ENCODE results near the gene GGA3. TPM values are rescaled to one million over a fixed set of nuclear protein-coding genes. Genes with fewer than 3 reads are reported as not detected.
"Not testable (repeated sequence)": the region's sequence is repeated elsewhere in the genome, so short reads cannot be mapped to it uniquely, and the experiment has no call there.

The GGA3 gene
- total RNA-seq, 1 experiment from 2014 or later, result 30.8 TPM

DNA sequence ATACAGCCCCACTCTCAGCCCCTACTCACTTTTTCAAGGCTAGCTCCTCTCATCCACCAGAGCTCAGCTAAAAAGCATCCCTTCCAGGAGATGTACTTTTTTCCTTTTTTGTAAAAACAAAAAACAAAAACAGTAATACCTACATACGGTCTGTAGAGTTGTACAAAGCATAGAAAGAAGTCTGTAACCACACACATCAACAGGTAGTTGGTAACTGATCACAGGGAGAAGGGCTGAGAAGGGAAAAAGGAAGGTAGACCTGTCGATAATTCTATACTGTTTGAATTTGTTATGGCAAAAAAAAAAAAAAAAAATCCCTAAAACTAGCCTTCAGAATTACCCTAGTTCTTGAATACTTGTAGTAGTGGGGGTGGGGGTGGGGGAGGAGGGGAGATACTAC lies 27.0 kb upstream of the GGA3 start:
- Histone ChIP-seq H3K36me3 (replicated peaks; ENCODE audit: control insufficient read depth, insufficient read depth, low read length) (peaks cover 9% of the 10 kb centered on the region), H3K4me3 (ENCODE audit: insufficient read depth, low read depth, low read length) (peak overlapping the region; percentile 82), H3K27me3 (ENCODE audit: control insufficient read depth, insufficient read depth, low read length) (no peaks in the 10 kb centered on the region)
- no peak for DNase-seq

DNA sequence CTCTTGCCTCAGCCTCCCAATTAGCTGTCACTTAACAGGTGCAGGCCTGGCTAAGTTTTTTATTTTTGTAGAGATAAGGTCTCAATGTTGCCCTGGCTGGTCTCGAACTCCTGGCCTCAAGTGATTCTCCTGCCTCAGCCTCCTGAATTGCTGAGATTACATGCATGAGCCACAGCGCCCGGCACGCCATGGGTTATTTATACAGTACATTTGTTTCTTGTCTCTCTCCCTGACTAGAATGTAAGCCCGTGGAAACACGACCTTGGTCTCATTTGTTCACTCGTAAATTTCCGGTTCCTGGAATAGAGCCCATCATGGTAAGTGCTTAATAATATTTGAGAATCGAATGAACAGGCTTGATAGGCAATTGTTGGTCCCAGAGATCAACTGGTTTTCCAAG lies 25.8 kb upstream of the GGA3 start:
- H3K27me3 ChIP-seq (ENCODE audit: control insufficient read depth, insufficient read depth, low read length), result no peaks in the 10 kb centered on the region
- no peak overlapping the region for H3K4me3 ChIP-seq (ENCODE audit: insufficient read depth, low read depth, low read length)
- no peak for DNase-seq

DNA sequence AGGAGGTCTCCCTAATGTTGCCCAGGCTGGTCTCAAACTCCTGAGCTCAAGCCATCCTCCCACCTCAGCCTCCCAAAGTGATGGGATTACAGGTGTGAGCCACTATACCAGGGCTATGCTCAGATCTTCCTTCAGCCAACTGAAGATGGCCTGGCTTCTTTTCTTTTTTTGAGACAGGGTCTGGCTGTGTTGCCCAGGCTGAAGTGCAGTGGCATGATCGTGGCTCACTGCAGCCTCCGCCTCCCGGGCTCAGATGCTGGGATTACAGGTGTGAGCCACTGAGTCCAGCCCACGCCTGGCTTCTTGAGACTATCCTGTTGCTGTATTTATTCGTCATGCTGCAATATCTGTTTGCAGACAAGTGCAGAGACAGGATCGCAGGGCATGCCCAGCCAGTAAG lies 23.7 kb upstream of the GGA3 start:
- H3K36me3 ChIP-seq (replicated peaks; ENCODE audit: control insufficient read depth, insufficient read depth, low read length), result peaks cover 9% of the 10 kb centered on the region
- no peaks in the 10 kb centered on the region for H3K27me3 ChIP-seq (ENCODE audit: control insufficient read depth, insufficient read depth, low read length)
- DNase-seq, result no peak
- H3K4me3 ChIP-seq (ENCODE audit: insufficient read depth, low read depth, low read length), result no peak overlapping the region

More for the DNA sequence above, 25.8 kb upstream of the GGA3 start:
- H3K36me3 ChIP-seq (replicated peaks; ENCODE audit: control insufficient read depth, insufficient read depth, low read length), result peaks cover 9% of the 10 kb centered on the region

DNA sequence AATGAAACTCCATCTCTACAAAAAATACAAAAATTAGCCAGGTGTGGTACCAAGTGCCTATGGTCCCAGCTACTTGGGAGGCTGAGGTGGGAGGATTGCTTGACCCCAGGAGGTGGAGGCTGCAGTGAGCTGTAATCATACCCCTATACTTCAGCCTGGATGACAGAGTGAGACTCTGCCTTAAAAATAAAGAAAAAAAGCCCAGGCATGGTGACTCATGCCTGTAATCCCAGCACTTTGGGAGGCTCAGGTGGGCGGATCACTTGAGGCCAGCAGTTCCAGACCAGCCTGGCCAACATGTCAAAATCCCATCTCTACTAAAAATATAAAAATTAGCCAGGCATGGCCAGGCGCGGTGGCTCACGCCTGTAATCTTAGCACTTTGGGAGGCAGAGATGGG lies 18.8 kb upstream of the GGA3 start:
- not testable (repeated sequence) for H3K27me3 ChIP-seq (ENCODE audit: control insufficient read depth, insufficient read depth, low read length); DNase-seq; H3K36me3 ChIP-seq (replicated peaks; ENCODE audit: control insufficient read depth, insufficient read depth, low read length); H3K4me3 ChIP-seq (ENCODE audit: insufficient read depth, low read depth, low read length)

DNA sequence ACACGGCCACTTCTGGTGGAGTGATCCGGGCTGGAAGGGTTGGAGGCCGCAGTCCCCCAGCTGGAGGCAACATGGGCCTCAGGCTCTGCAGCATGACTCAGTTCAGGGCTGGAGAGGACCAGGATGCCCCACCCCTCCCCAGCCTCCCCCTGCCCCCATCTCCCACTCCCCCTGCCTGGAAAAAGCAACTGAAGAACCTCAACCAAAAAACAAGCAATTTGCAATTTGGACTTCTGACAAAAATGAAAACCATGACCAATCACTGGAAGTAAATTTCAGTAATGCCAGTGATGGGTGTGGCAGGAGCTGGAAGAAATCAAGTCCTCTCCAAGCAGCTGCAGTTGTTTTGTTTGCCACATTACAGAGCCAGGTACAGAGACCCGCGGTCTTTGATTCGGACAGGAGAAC lies 16.3 kb upstream of the GGA3 start:
- no peaks in the 10 kb centered on the region for H3K27me3 ChIP-seq (ENCODE audit: control insufficient read depth, insufficient read depth, low read length)
- no peak overlapping the region for H3K4me3 ChIP-seq (ENCODE audit: insufficient read depth, low read depth, low read length)
- DNase-seq, result no peak
- H3K36me3 ChIP-seq (replicated peaks; ENCODE audit: control insufficient read depth, insufficient read depth, low read length), result peaks cover 5% of the 10 kb centered on the region

DNA sequence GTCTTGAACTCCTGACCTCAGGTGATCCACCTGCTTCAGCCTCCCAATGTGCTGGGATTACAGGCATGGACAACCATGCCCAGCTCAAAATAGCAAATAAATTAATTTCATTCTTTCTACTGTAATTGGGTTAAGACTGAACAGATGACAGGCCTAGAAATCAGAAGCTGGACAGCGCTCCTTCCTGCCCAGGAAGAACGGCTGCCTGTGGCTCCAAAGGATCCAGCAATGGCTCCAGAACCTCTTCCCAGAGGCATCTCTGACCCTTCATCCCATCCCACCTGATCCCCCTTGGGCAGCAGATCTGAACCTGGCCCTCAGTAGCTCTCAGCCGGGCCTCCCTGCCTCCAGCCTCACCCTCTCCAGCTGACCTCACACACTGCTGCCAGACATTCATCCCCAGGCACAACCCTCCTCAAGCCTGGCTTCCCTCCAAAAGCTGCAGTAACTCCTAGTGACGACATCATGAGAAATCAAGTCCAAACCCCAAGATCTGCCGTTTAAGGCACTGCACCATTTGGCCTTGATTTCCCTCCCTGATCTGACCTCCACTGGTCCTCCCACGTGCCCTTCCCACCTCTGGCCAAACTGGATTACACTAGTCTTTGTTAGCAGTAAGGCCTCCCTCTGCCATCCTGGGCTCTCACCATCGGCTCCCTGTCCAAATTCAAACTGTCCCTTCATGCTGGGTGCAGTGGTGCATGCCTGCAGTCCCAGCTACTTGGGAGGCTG lies 12.7 kb upstream of the GGA3 start:
- H3K4me3 ChIP-seq (ENCODE audit: insufficient read depth, low read depth, low read length), result no peak overlapping the region
- H3K27me3 ChIP-seq (ENCODE audit: control insufficient read depth, insufficient read depth, low read length), result peaks cover 4% of the 10 kb centered on the region; the same call in 1 of the 2 replicates
- peaks cover 5% of the 10 kb centered on the region for H3K36me3 ChIP-seq (replicated peaks; ENCODE audit: control insufficient read depth, insufficient read depth, low read length)
- no peak for DNase-seq

DNA sequence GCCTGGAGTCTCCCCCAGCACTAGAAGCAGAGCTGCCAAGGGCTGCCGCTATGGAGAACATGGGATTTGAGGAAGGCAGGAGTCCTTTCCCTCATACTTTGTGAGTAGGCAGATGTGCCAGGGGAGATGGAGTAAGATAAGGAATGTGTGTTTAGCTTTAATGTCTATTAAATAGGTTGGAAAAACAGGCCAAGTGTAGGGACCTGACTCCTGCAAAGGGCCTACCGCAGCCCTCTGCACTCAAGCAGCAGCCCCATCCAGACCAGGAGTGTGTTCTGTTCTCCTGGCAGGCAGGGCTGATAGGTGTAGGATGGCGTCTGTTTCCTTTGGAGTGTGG lies 11.4 kb upstream of the GGA3 start:
- no peak overlapping the region for H3K4me3 ChIP-seq (ENCODE audit: insufficient read depth, low read depth, low read length)
- peaks cover 4% of the 10 kb centered on the region; the same call in 1 of the 2 replicates for H3K27me3 ChIP-seq (ENCODE audit: control insufficient read depth, insufficient read depth, low read length)
- H3K36me3 ChIP-seq (replicated peaks; ENCODE audit: control insufficient read depth, insufficient read depth, low read length), result peaks cover 5% of the 10 kb centered on the region
- no peak for DNase-seq

DNA sequence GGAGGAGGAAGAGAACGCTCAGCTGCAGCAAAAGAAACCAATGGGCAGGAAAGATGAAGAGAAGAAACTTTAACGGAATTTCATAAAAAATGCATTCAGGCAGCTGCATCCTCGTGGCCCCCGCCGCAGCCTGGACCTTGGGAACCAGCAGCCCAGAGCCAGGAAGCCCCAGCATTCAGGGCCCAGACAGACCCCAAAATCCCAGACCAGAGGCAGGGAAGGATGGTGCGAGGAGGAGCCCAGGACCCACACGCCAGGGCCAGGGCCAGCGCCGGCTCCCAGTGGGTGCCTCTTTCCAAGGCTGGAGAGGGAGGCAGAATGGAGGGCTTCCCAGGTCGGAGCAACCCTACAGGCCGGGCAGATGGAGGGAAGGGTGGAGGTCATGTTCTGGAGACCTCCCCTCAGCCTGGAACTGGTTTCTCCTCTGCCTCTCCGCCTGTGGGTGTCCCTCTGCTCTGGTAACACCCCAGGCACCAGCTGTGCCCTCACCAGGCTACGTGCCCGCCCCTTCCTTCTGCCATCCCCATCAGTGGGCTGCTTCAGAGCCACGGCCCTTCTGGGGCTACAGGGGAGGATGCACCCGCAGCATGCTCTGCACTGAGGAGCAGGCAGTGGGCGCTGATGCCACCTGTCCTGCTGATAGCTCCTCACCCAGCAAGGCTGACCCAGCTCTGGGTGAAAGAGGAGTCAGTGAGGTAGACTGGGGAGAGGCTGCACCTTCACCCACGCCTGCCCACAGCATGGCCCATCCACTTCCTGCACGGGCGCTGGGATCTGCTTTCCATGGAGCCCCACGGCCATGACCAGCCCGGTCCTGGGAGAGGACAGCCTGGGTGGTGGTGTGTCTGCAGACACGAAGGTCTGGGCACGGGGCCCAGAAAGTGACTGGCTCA lies 10.8 kb upstream of the GGA3 start:
- peak; percentile 70 for DNase-seq
- Histone ChIP-seq H3K27me3 (ENCODE audit: control insufficient read depth, insufficient read depth, low read length) (peaks cover 4% of the 10 kb centered on the region; the same call in 1 of the 2 replicates), H3K36me3 (replicated peaks; ENCODE audit: control insufficient read depth, insufficient read depth, low read length) (peaks cover 5% of the 10 kb centered on the region), H3K4me3 (ENCODE audit: insufficient read depth, low read depth, low read length) (peak overlapping the region; percentile 80)

DNA sequence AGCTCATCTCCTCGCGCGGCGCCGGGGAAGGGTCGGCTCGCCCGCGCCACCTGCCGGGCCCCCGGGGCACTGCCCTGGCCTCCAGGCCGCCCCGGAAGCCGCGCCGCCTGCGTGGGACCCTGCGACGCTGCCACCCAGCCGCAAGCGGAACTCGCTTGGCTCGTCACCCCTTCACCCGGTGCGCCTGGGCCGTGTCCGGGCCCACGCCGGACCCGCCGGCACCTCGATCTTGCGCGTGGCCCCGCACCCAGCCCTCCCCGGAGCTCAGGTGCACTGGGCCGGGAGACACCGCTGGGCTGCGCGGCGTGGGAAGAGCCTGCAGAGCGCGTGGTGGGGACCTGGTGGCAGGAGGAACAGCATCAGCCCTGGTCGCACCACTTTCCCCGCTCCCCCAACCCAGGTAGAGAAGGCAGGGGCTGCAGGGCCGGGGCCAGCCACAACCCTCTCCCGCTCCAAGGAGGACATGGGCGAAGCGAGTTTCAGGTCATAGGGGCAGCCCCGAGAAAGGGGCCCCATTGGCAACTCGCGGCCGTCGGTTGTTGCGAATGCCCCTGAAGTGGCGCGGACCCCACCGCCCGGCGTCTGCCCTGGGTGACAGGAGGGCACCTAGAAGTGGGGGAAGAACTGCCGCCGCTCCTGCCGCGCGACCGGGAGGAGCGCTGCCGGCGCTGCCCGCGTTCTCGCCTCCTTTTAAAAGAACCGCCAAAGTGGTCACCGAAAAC lies 10.0 kb upstream of the GGA3 start:
- Histone ChIP-seq H3K36me3 (replicated peaks; ENCODE audit: control insufficient read depth, insufficient read depth, low read length) (peaks cover 7% of the 10 kb centered on the region), H3K27me3 (ENCODE audit: control insufficient read depth, insufficient read depth, low read length) (peaks cover 4% of the 10 kb centered on the region; the same call in 1 of the 2 replicates), H3K4me3 (ENCODE audit: insufficient read depth, low read depth, low read length) (peak overlapping the region; percentile 80)
- peak; percentile 99 for DNase-seq

DNA sequence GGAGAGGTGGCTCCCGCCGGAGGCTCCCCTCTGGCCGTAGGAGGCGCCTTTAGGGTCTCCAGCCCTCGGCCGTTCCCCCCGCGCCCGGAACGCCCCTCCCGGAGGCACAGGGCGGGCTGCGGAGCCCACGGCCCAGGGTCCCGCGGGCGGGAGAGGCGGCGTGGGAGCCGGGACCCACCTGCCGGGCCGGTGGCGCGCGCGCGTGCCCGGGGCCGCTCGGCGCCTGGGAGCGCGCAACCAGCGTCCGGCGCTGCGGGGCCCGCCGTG lies 9.5 kb upstream of the GGA3 start, which contains the start of gene MIF4GD:
Gene MIF4GD (minus strand): TSS at position 266 of the 267 bp plus-strand sequence. CDS start 1,036 bp downstream, outside the sequence.
- Histone ChIP-seq H3K4me3 (ENCODE audit: insufficient read depth, low read depth, low read length) (peak within 1 kb of the TSS; percentile 83), H3K36me3 (replicated peaks; ENCODE audit: control insufficient read depth, insufficient read depth, low read length) (peaks cover 11% of the 10 kb centered on the region), H3K27me3 (ENCODE audit: control insufficient read depth, insufficient read depth, low read length) (peaks cover 4% of the 10 kb centered on the region; the same call in 1 of the 2 replicates)
- no peak for DNase-seq

DNA sequence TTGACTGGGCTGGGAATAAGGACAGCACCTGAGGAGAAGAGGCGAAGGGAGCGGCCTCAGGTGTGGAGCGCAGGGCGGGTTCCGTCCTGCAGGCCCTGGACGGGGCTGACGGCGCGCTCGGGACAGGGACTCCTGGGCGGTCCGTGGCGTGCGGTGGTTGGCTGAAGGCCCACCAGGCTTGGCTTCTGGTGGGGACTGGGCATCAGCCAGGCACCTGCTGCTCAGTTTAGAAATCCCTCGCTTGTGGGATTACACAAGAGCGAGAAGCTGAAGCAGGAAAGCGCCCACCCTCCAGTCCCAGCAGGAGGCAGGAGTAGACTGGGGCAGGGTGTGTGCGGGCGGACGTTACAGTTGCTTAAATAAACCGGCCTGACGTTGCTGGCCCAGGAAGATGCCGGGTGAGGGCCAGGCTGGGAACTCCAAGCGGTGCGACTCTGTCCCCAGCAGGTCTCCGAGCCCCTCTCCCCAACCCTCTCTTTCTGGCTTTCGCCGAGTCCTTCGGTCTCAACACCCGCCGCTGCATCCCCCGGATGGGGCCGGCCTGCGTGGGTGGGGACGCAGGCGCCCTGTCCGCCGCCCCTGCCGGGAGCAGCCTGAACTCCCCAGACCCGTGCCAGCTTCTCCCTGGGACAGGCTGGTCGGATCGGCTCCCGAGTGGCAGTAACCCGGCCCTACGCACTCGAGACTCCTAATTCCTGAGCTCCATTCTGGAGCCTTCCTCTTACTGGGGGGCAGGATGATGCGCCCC lies 9.0 kb upstream of the GGA3 start:
- Histone ChIP-seq H3K4me3 (ENCODE audit: insufficient read depth, low read depth, low read length) (peak overlapping the region; percentile 83), H3K36me3 (replicated peaks; ENCODE audit: control insufficient read depth, insufficient read depth, low read length) (peaks cover 16% of the 10 kb centered on the region), H3K27me3 (ENCODE audit: control insufficient read depth, insufficient read depth, low read length) (peaks cover 4% of the 10 kb centered on the region; the same call in 1 of the 2 replicates)
- peak; percentile 87 for DNase-seq

DNA sequence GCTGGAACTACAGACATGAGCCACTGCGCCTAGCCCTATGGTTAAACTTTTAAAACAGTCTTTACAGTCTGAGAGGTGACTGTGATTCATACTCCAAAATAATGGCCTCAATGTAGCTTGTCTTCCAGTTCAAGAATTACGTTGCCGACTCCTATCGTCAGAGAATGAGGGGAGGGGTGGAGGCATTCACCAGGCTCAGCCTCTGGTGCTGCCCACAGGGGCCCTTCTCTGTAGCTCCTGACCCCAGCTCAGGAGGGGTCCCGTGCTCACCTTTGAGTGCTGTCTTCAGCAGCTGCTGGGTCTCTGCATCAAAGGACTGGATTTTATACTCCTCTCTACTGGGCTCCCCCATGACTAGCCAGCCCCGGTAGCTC lies 8.4 kb upstream of the GGA3 start:
- Histone ChIP-seq H3K36me3 (replicated peaks; ENCODE audit: control insufficient read depth, insufficient read depth, low read length) (peaks cover 16% of the 10 kb centered on the region), H3K4me3 (ENCODE audit: insufficient read depth, low read depth, low read length) (peak overlapping the region; percentile 83), H3K27me3 (ENCODE audit: control insufficient read depth, insufficient read depth, low read length) (peaks cover 4% of the 10 kb centered on the region; the same call in 1 of the 2 replicates)
- no peak for DNase-seq

DNA sequence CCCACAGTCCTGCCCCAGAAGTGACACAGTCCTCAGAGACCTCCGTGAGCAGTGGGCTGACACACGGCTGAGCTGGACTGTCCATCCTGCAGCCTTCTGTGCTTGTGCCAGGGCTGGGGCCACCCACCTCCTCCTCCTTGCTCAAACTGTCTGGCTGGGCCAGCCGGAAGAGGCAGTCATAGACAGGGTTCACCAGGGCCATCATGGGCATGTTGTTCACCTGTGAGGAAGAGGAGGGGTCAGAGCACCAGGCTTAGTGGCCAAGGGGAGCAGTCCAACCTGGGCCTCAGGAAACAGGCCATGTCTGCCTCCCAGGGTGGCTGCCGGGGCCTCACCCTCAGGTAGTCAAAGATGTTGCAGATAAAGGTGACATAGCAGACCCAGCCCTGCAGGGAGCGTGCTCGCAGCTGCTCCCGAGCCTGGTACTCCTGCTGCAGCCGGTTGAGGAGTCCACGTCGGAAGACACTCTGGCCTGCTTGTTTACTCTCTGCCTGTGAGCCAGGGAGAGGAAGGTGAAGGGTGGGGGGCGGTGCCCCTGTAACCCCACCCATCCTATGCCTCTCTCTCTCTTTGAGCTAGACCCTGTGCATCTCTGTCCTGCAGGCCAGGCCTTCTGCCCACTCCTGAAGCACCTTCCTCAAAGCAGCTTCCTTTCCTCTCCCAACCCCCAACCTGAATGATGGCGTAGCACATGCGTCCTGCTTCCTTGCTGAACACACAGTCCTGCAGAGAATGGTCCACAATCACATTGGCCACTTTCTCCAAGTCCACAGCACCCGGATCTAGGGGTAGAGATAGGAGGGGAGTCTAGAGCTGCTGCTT lies 6.2 kb upstream of the GGA3 start:
- no peak overlapping the region for H3K4me3 ChIP-seq (ENCODE audit: insufficient read depth, low read depth, low read length)
- peaks cover 23% of the 10 kb centered on the region for H3K36me3 ChIP-seq (replicated peaks; ENCODE audit: control insufficient read depth, insufficient read depth, low read length)
- peaks cover 4% of the 10 kb centered on the region; the same call in 1 of the 2 replicates for H3K27me3 ChIP-seq (ENCODE audit: control insufficient read depth, insufficient read depth, low read length)
- DNase-seq, result peak; percentile 89

Data from H7 (cell line).